ENCODE results near the gene PLOD2. TPM values are rescaled to one million over a fixed set of nuclear protein-coding genes. Genes with fewer than 3 reads are reported as not detected.

PLOD2 gene
- total and polyA plus RNA-seq, 2 donors (not counting 1 experiment from before 2014, with no cell fraction given): not detected

GRCh38 chr3:146129750-146130149 is 31.2 kb downstream of the PLOD2 start:
- no peak overlapping the region for H3K4me3 Mint-ChIP-seq
- ATAC-seq (ENCODE audit: low read depth): no peak
- H3K27me3 ChIP-seq (replicated peaks in 1 of 4; ENCODE audit: control extremely low read depth in 1 of 4, control insufficient read depth in 3 of 4, insufficient read depth in 4 of 4, low read length in 3 of 4): no peaks in the 10 kb centered on the region

DNA sequence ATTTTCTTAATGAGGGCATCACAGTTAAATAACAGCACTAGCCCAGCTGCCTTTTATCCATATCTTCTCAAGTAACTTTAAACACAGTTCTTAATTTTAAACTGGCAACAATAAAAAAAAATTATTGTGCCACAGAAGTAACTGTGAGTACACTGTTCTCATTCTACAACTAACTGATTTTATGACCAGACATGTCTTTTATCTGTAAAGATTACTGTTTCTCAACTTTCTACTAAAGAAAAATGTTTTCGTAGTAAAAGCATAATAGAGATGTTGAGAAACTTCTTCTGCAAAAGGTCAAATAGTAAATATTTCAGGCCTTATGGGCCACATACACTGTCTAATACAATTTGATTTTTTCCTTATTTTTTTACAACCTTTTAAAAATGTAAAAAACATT is 32.0 kb downstream of the PLOD2 start:
- no peaks in the 10 kb centered on the region for H4K20me1 ChIP-seq (ENCODE audit: control insufficient read depth, insufficient read depth, low read length, poor library complexity, severe bottlenecking)
- H3K9me3 ChIP-seq (ENCODE audit: control extremely low read depth in 1 of 3, control insufficient read depth in 2 of 3, insufficient read depth in 1 of 3, low read length in 2 of 3): no peaks in the 10 kb centered on the region
- H3K4me3 ChIP-seq (ENCODE audit: control extremely low read depth in 1 of 5, extremely low read depth in 1 of 5, insufficient read depth in 1 of 5, low read depth in 2 of 5, low read length in 4 of 5): no peak overlapping the region
- ChIA-PET CTCF (interaction anchor here (0.7 kb wide), 1 partner anchor 151 kb away, joined by 3 read pairs; no protein-coding TSS in a partner anchor), POLR2A (no interaction called here)
- no peaks in the 10 kb centered on the region for H3K4me1 ChIP-seq (ENCODE audit: control insufficient read depth in 2 of 2, insufficient read depth in 2 of 2, low read length in 2 of 2)
- intact Hi-C loops (cut with micrococcal nuclease): no loop called here
- Mint-ChIP-seq H3K4me3 (no peak overlapping the region), H3K27me3 (no peaks in the 10 kb centered on the region), H3K4me1 (no peaks in the 10 kb centered on the region), H3K27ac (no peak overlapping the region), H3K9me3 (ENCODE audit: insufficient read depth) (no peaks in the 10 kb centered on the region)
- no peak overlapping the region for H3K27ac ChIP-seq (ENCODE audit: low read length in 2 of 2)
- no peaks in the 10 kb centered on the region for H3K79me2 ChIP-seq (ENCODE audit: control insufficient read depth, insufficient read depth, low read length)
- TF ChIP-seq EZH2 (IDR thresholded peaks at IDR 0.05; ENCODE audit: borderline replicate concordance, insufficient read depth, low read depth, low read length, poor library complexity, severe bottlenecking): no peak
- TF ChIP-seq, protein P1, sequence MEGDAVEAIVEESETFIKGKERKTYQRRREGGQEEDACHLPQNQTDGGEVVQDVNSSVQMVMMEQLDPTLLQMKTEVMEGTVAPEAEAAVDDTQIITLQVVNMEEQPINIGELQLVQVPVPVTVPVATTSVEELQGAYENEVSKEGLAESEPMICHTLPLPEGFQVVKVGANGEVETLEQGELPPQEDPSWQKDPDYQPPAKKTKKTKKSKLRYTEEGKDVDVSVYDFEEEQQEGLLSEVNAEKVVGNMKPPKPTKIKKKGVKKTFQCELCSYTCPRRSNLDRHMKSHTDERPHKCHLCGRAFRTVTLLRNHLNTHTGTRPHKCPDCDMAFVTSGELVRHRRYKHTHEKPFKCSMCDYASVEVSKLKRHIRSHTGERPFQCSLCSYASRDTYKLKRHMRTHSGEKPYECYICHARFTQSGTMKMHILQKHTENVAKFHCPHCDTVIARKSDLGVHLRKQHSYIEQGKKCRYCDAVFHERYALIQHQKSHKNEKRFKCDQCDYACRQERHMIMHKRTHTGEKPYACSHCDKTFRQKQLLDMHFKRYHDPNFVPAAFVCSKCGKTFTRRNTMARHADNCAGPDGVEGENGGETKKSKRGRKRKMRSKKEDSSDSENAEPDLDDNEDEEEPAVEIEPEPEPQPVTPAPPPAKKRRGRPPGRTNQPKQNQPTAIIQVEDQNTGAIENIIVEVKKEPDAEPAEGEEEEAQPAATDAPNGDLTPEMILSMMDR (IDR thresholded peaks at IDR 0.05): no peak
- no peak overlapping the region for H2AFZ ChIP-seq (ENCODE audit: insufficient read depth, low read depth, low read length, poor library complexity, severe bottlenecking)
- no peak overlapping the region for H3K9ac ChIP-seq (ENCODE audit: low read length)
- DNase-seq (no peak), ATAC-seq (ENCODE audit: low read depth) (no peak)
- no peaks in the 10 kb centered on the region for H3K36me3 ChIP-seq (replicated peaks in 1 of 2; ENCODE audit: control extremely low read depth in 1 of 2, control insufficient read depth in 1 of 2, extremely low read depth in 1 of 2, insufficient read depth in 2 of 2, low read length in 1 of 2)
- WGBS (ENCODE audit: insufficient coverage): no CpG with 5 or more reads among the region's 1 CpG
- H3K4me2 ChIP-seq (replicated peaks; ENCODE audit: low read depth, low read length, poor library complexity, severe bottlenecking): no peak overlapping the region
- H3K27me3 ChIP-seq (replicated peaks in 1 of 4; ENCODE audit: control extremely low read depth in 1 of 4, control insufficient read depth in 3 of 4, insufficient read depth in 4 of 4, low read length in 3 of 4): no peaks in the 10 kb centered on the region

More at GRCh38 chr3:146129750-146130149, 31.2 kb downstream of the PLOD2 start:
- no peak for DNase-seq
- Histone ChIP-seq H3K9ac (ENCODE audit: low read length) (no peak overlapping the region), H3K4me2 (replicated peaks; ENCODE audit: low read depth, low read length, poor library complexity, severe bottlenecking) (no peak overlapping the region), H3K36me3 (replicated peaks in 1 of 2; ENCODE audit: control extremely low read depth in 1 of 2, control insufficient read depth in 1 of 2, extremely low read depth in 1 of 2, insufficient read depth in 2 of 2, low read length in 1 of 2) (no peaks in the 10 kb centered on the region), H3K4me3 (ENCODE audit: control extremely low read depth in 1 of 5, extremely low read depth in 1 of 5, insufficient read depth in 1 of 5, low read depth in 2 of 5, low read length in 4 of 5) (no peak overlapping the region), H4K20me1 (ENCODE audit: control insufficient read depth, insufficient read depth, low read length, poor library complexity, severe bottlenecking) (no peaks in the 10 kb centered on the region), H3K9me3 (ENCODE audit: control extremely low read depth in 1 of 3, control insufficient read depth in 2 of 3, insufficient read depth in 1 of 3, low read length in 2 of 3) (no peaks in the 10 kb centered on the region), H2AFZ (ENCODE audit: insufficient read depth, low read depth, low read length, poor library complexity, severe bottlenecking) (no peak overlapping the region), H3K79me2 (ENCODE audit: control insufficient read depth, insufficient read depth, low read length) (no peaks in the 10 kb centered on the region), H3K4me1 (ENCODE audit: control insufficient read depth in 2 of 2, insufficient read depth in 2 of 2, low read length in 2 of 2) (no peaks in the 10 kb centered on the region), H3K27ac (ENCODE audit: low read length in 2 of 2) (no peak overlapping the region)
- Mint-ChIP-seq H3K9me3 (ENCODE audit: insufficient read depth) (no peaks in the 10 kb centered on the region), H3K27ac (no peak overlapping the region), H3K27me3 (no peaks in the 10 kb centered on the region), H3K4me1 (no peaks in the 10 kb centered on the region)
- intact Hi-C loops (cut with micrococcal nuclease): no loop called here
- WGBS (ENCODE audit: insufficient coverage): 61% methylated on average over 2 of the region's 3 CpGs
- ChIA-PET POLR2A (no interaction called here), CTCF (no interaction called here)
- TF ChIP-seq, protein P1 (IDR thresholded peaks at IDR 0.05): no peak
- no peak for TF ChIP-seq EZH2 (IDR thresholded peaks at IDR 0.05; ENCODE audit: borderline replicate concordance, insufficient read depth, low read depth, low read length, poor library complexity, severe bottlenecking)
